ENCODE measurements around the gene NDRG4.

The NDRG4 gene

GRCh38 chr16:58556678-58557077, 56.7 kb downstream of the NDRG4 start:
- DNase-seq, result no peak
